OCI-M1 (cell line): ENCODE data around the gene CADPS2.

ENCODE experiments used
- DNase-seq: peaks from one replicate; lab custom pipeline; 2025; lab: John Stamatoyannopoulos, UW

Gene CADPS2

GRCh38 chr7:122525355-122525754 is 360.9 kb downstream of the CADPS2 start:
- DNase-seq: no peak

DNA sequence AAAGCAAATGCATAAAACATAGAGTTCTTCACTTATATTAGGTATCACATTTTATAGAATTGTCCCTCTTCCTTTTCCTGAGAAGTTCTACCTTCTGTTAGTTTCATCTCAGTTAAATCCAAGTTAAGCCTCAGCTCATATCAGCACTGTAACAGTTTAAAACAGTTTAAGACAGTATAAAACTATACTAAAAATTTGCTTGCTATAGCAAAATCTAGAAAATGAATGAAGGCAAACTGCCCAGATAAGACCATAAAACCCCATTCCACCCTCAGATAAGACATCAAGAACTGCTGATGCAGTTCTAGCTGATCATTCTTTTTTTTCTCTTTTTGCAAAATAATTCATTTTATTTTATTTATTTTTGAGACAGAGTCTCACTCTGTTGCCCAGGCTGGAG is 364.5 kb downstream of the CADPS2 start:
- no peak for DNase-seq

GRCh38 chr7:122520971-122521555 is 365.2 kb downstream of the CADPS2 start:
- no peak for DNase-seq

DNA sequence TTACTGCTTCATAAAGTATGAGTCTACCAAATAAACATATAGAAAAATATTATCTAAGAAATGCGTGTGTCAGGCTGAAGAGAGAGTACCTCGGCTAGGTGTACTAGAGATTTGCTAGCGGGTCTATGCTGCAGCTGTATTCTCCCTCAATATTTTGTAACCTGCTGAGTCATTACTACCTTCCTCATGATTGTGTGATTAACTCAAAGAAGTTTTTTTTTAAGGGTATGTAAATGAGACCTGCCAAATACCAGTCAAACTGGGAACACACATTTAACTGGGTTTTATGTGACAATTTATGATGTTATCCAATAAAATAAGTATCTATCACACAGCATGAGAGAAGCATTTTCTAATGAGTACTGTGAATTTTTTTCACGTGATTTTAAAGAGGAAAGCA is 367.8 kb downstream of the CADPS2 start:
- DNase-seq: no peak

DNA sequence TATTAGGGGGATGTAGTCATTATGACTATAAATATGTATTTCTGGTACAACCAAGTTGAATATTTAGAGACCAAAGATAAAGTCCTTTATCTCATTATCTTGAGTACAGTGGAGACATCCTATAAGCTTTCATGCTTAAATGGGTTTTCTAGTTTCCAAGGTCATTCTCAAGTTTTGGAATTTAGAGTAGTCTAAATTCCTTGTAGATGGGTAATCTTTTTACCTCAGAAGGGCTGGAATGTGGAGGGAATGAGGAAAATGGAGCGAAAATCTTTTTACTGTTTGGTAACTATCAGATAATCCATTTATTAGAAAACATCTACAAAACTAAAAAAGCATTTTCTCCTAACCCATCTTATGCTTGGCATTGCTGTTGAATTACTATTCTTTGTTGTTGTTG is 368.7 kb downstream of the CADPS2 start:
- no peak for DNase-seq

GRCh38 chr7:122515404-122515803 is 370.9 kb downstream of the CADPS2 start:
- no peak for DNase-seq

DNA sequence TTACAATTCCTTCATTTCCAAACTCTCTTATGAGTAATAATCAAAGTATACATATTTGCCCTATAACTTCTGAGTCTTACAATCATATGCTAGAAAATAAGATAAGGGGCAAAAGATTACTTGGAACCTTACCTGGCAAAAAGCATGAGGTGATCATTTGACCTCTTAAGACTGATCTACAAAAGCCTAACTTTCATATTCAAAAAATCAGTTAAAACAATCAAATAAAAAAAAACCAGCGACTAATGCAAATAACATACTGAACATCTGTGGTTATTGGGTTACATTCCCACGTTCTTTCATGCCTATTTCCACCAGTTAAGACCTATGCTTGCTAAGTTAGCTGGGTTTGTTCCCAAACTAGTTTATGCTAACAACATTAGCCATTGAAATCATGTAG is 375.0 kb downstream of the CADPS2 start:
- DNase-seq: no peak

GRCh38 chr7:122507591-122507990 is 378.7 kb downstream of the CADPS2 start:
- no peak for DNase-seq

DNA sequence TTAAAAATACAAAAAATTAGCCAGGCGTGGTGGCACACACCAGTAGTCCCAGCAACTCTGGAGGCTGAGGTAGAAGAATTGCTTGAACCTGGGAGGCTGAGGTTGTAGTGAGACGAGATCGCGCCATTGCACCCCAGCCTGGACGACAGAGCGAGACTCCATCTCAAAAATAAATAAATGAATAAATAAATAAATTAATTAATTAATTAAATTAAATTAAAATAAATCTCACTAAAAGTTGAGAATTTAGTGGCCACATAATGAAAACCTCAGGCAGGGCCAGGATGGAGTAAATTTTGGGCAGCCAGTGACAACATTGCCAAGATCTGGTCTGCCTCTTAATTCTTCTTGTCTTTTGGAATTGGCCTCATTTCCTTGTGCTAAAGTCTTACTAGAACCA is 394.3 kb downstream of the CADPS2 start:
- no peak for DNase-seq

GRCh38 chr7:122488241-122488640 is 398.0 kb downstream of the CADPS2 start:
- no peak for DNase-seq

DNA sequence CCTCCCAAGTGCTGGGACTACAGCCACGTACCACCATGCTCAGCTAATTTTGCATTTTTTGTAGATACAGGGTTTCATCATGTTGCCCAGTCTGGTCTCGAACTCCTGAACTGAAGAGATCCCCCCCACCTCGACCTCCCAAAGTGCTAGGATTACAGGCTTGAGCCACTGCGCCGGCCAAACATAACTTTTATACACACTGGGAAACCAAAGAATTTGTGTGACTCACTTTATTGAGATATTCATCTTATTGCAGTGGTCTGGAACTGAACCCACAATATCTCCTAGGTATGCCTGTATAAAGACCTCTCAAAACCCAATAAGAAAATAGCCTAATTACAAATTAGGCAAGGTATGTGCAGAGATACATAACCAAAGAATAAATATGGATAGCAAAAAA is 399.1 kb downstream of the CADPS2 start:
- no peak for DNase-seq

GRCh38 chr7:122485856-122486255 is 400.4 kb downstream of the CADPS2 start:
- no peak for DNase-seq

DNA sequence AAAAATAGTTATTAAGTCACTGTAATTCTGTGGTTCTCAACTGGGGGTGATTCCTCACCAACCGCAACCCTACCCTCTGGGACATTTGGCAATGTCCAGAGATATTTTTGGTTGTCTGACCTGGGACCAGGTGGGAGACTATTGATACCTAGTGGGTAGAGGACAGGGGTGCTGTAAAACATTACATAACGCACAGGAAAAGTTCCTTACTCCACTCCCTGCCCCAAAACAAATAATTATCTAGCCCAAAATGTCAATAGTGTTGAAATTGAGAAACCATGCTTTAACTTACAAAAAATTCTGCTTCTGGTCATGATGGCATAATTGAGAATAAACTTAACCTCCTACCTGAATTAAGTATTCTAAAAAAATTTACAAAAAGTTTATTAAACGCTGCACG is 404.0 kb downstream of the CADPS2 start:
- DNase-seq: no peak

GRCh38 chr7:122470859-122471258 is 415.4 kb downstream of the CADPS2 start:
- no peak for DNase-seq

DNA sequence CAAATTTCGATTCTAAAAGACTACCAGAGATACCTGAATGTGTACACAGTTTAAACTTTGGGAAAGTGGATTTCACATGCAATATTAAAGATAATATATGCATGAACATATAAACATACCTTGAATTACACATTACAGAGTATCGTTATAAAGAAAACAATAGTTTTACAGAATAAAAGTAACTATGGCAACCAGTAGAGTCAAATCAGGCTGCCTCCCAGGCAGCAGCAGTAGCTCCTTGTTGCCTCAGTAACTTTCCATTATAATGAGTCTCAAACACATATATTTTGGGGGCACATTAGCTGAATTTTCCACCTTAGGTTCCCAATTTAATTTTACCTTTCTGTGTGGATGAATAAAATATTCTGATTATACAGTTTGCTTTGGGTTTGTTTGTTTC is 417.3 kb downstream of the CADPS2 start:
- no peak for DNase-seq

DNA sequence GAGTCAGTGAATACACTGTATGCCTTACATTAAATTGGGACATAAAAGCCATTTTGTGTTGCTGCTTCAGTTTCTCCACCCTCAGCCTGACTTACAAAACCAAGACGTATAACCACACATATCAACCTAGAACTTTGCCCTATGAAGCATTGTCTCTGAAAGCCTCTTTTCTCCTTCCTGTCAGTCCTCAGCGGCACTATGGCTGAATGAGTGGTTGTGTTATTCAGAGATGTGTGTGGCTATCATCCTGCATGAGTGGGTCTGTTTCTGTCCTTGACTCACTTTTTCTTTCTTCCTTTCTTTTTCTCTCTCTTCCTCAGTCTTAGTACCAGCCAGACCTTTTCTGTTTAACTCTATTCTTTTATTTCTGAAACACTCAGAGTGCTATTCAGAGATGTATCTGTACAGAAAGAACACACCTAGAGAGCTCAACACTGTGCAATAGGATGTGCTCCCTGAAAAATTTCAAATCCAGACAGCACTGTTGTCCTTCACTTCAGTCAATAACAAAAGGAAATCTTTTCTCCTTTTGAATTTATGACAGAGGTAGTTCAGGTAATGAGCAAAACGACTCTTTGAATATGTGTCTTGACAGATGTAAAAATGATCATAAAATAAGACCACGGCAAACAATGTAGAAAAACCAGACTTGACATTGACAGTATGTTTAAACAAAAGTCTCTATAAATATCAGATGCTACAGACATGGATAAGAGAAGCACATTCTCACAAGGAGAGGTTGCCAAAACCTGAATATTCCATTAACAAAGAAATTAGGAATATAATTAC is 418.4 kb downstream of the CADPS2 start:
- no peak for DNase-seq

GRCh38 chr7:122465296-122465695 is 421.0 kb downstream of the CADPS2 start:
- DNase-seq: no peak

GRCh38 chr7:122463631-122464030 is 422.6 kb downstream of the CADPS2 start:
- DNase-seq: no peak

- no peak for DNase-seq
Measured at GRCh38 chr7:122460936-122461335, 425.3 kb downstream of the CADPS2 start.

- DNase-seq: no peak
Measured at GRCh38 chr7:122457969-122458368, 428.3 kb downstream of the CADPS2 start.

- DNase-seq: no peak
Measured at GRCh38 chr7:122457325-122457724, 428.9 kb downstream of the CADPS2 start.

DNA sequence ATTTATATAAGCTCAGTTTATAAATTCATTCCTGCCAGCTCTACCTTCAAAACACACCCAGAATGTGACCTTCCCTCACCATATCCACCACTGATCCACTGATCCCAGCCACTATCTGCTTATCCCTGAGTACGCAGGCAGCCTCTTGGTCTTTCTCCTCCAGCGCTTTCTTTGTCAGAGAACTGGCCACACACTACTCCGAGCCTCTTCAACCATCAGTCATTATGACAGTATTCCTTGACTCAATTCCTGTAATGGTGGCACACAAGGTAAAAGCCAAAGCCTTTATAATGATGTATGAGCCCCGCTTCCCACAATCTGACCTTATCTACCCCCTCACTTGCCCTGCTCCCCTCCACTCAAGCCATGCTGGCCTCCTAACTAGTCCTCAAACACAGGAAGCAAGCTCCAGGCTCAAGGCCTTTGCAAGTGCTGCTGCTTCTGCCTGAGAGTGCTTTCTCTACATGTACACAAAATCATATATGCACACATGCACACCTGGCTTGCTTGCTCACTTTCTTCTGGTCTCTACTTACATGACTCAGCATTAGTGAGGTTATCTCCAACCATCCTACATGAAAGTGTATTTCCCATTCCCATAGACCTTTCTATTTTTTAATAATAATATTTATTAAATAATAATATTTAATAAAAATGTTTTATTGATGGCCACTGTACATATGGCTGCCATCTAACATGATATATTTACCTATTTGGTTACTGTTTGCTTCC is 431.3 kb downstream of the CADPS2 start:
- no peak for DNase-seq

DNA sequence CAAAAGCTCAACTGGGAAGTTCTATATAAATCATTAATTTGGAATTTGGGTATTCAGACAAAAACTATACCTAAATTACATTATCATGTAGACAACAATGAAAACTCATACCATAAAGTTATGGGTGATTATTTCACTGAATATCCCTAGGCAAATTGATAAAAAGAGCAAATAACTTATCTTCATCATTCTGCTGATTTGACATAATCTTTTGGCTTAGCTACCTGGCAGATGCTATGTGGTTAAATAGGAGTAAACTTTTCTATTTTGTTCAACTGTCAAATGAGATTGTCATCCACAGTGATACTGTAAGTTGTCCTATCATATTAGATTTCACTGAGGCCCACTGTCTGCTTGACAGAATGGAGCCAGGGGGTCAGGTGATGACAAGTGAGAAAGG is 432.8 kb downstream of the CADPS2 start:
- no peak for DNase-seq
